H1 (cell line): ENCODE measurements around the gene CGNL1. TPM values are rescaled to one million over a fixed set of nuclear protein-coding genes. Genes with fewer than 3 reads are reported as not detected.
A peak's percentile ranks its signal among the peaks of the same experiment; 100 is the strongest.

Source experiments
- CTCF ChIA-PET: fragments of 300-600 bp; sonication (Branson Sonifier 250); formaldehyde crosslinking; loops from one replicate; lab custom pipeline; 2021; ENCODE audit not compliant: partially characterized antibody; lab: Charles Lee
- POLR2A ChIA-PET: fragments of 300-600 bp; sonication (Branson Sonifier 250); formaldehyde crosslinking; loops from one replicate; lab custom pipeline; 2021; ENCODE audit warnings: inconsistent platforms; ENCODE audit not compliant: partially characterized antibody; lab: Charles Lee
- DNase-seq, 2 experiments: peaks; one replicate each; pipeline versions ENCODE4 v3.0.0 to v3.0.0-alpha.2; 2010 to 2022; ENCODE audit warnings: low spot score in 2 of 2, low read depth in 1 of 2, mixed read lengths in 1 of 2
- FAIRE-seq: peaks from 2 replicates; lab custom pipeline; 2011; peaks lifted over from hg19 to GRCh38; lab: Jason Lieb, UNC
- H2AFZ ChIP-seq: 2 replicates; pipeline ENCODE4 v1.8.1; 2012; ENCODE audit warnings: low read length, inconsistent platforms
- H2AK5ac ChIP-seq: 2 replicates; pipeline ENCODE4 v1.6.1; 2013; ENCODE audit warnings: low read depth, low read length
- H2BK120ac ChIP-seq: replicated peaks from 2 replicates; pipeline ENCODE3; 2013; ENCODE audit warnings: low read depth, low read length, inconsistent platforms
- H2BK12ac ChIP-seq: 2 replicates; pipeline ENCODE4 v1.6.1; 2013; ENCODE audit warnings: low read depth, low read length
- H2BK15ac ChIP-seq: 2 replicates; pipeline ENCODE4 v1.6.1; 2013; ENCODE audit warnings: low read length
- H2BK20ac ChIP-seq: 2 replicates; pipeline ENCODE4 v1.6.1; 2013; ENCODE audit warnings: low read length
- H2BK5ac ChIP-seq: 2 replicates; pipeline ENCODE4 v1.6.1; 2013; ENCODE audit warnings: low read depth, low read length
- H3K14ac ChIP-seq: 2 replicates; pipeline ENCODE4 v1.6.1; 2013; ENCODE audit warnings: inconsistent platforms; ENCODE audit not compliant: insufficient read length
- H3K18ac ChIP-seq: 2 replicates; pipeline ENCODE4 v1.6.1; 2013; ENCODE audit warnings: low read length; ENCODE audit errors: extremely low read depth
- H3K23ac ChIP-seq: 2 replicates; pipeline ENCODE4 v1.6.1; 2013; ENCODE audit warnings: inconsistent platforms; ENCODE audit not compliant: insufficient read length
- H3K23me2 ChIP-seq: 2 replicates; pipeline ENCODE4 v1.6.1; 2013; ENCODE audit warnings: low read depth, low read length
- H3K27ac ChIP-seq: 2 replicates; pipeline ENCODE4 v1.6.1; 2011; ENCODE audit warnings: low read depth, low read length, inconsistent platforms
- H3K27me3 ChIP-seq, 4 experiments: replicated peaks in 1 of 4; 1 replicate in 1 of 4; 2 replicates in 3 of 4; pipeline versions ENCODE4 v1.6.1 to v1.8.1; 2011 to 2013; ENCODE audit warnings: low read length in 3 of 4, mild to moderate bottlenecking in 3 of 4, inconsistent platforms in 2 of 4, mixed read lengths in 2 of 4, moderate library complexity in 1 of 4; ENCODE audit not compliant: control insufficient read depth in 3 of 4, insufficient read depth in 3 of 4; ENCODE audit errors: extremely low read depth in 1 of 4
- H3K36me3 ChIP-seq, 4 experiments: 2 replicates each; pipeline versions ENCODE4 v1.6.1 to v1.8.1; 2011 to 2013; ENCODE audit warnings: mild to moderate bottlenecking in 4 of 4, low read length in 3 of 4, moderate library complexity in 2 of 4, control low read depth in 1 of 4, inconsistent platforms in 1 of 4; ENCODE audit not compliant: insufficient read depth in 4 of 4, control insufficient read depth in 2 of 4
- H3K4ac ChIP-seq: replicated peaks from 2 replicates; pipeline ENCODE3; 2013; ENCODE audit warnings: low read length, low read depth, mixed read lengths, inconsistent platforms; ENCODE audit not compliant: insufficient read length
- H3K4me1 ChIP-seq, 4 experiments: replicated peaks in 1 of 4; 1 replicate in 1 of 4; 2 replicates in 3 of 4; pipeline versions ENCODE4 v1.6.1 to v1.8.1; 2011 to 2013; ENCODE audit warnings: low read length in 3 of 4, inconsistent platforms in 2 of 4, mixed read lengths in 1 of 4; ENCODE audit not compliant: insufficient read depth in 4 of 4, control insufficient read depth in 3 of 4
- H3K4me2 ChIP-seq, 2 experiments: 2 replicates each; pipeline versions ENCODE4 v1.6.1 to v1.8.1; 2011 to 2013; ENCODE audit warnings: low read depth in 2 of 2, low read length in 2 of 2, control low read depth in 1 of 2, inconsistent platforms in 1 of 2, mild to moderate bottlenecking in 1 of 2; ENCODE audit not compliant: insufficient read depth in 1 of 2
- H3K4me3 ChIP-seq, 4 experiments: fragments of 200-600, 300-600 bp in 1 of 4; sonication (generic), shearing (Covaris generic), sonication (Bioruptor Twin) in 1 of 4; 2 replicates each; pipeline versions ENCODE4 v1.5.1 to v1.8.1; 2011 to 2016; ENCODE audit warnings: low read length in 4 of 4, low read depth in 3 of 4, control low read depth in 2 of 4, inconsistent platforms in 2 of 4, mild to moderate bottlenecking in 2 of 4, mixed read lengths in 1 of 4, moderate library complexity in 1 of 4; ENCODE audit not compliant: insufficient read depth in 2 of 4; ENCODE audit errors: extremely low read depth in 1 of 4
- H3K56ac ChIP-seq: replicated peaks from 2 replicates; pipeline ENCODE3; 2013; ENCODE audit warnings: low read depth, mild to moderate bottlenecking, mixed read lengths, low read length, inconsistent platforms; ENCODE audit not compliant: insufficient read length
- H3K79me1 ChIP-seq: 2 replicates; pipeline ENCODE4 v1.6.1; 2013; ENCODE audit warnings: low read depth, low read length, control low read depth
- H3K79me2 ChIP-seq, 2 experiments: 2 replicates each; pipeline versions ENCODE4 v1.6.1 to v1.8.1; 2012 to 2013; ENCODE audit warnings: low read length in 2 of 2, mild to moderate bottlenecking in 2 of 2, inconsistent platforms in 1 of 2; ENCODE audit not compliant: insufficient read depth in 2 of 2, control insufficient read depth in 1 of 2
- H3K9ac ChIP-seq, 4 experiments: replicated peaks in 1 of 4; 1 replicate in 1 of 4; 2 replicates in 3 of 4; pipeline versions ENCODE4 v1.6.1 to v1.8.1; 2011 to 2013; ENCODE audit warnings: low read depth in 3 of 4, low read length in 3 of 4, control low read depth in 2 of 4, mild to moderate bottlenecking in 2 of 4, moderate library complexity in 2 of 4, inconsistent platforms in 1 of 4; ENCODE audit errors: extremely low read depth in 1 of 4
- H3K9me3 ChIP-seq, 2 experiments: 2 replicates each; pipeline versions ENCODE4 v1.6.1 to v1.8.1; 2012 to 2013; ENCODE audit warnings: mild to moderate bottlenecking in 2 of 2, moderate library complexity in 2 of 2, control low read depth in 1 of 2, inconsistent platforms in 1 of 2, low read depth in 1 of 2, low read length in 1 of 2, mixed read lengths in 1 of 2; ENCODE audit not compliant: insufficient read depth in 2 of 2
- H4K20me1 ChIP-seq, 2 experiments: replicated peaks in 1 of 2; 2 replicates each; pipeline versions ENCODE3 to v1.8.1; 2011 to 2013; ENCODE audit warnings: inconsistent platforms in 2 of 2, low read length in 2 of 2, mild to moderate bottlenecking in 1 of 2; ENCODE audit not compliant: insufficient read depth in 2 of 2, control insufficient read depth in 1 of 2
- H4K5ac ChIP-seq: 2 replicates; pipeline ENCODE4 v1.6.1; 2013; ENCODE audit warnings: low read length, low read depth, mixed read lengths, inconsistent platforms; ENCODE audit not compliant: insufficient read length
- H4K8ac ChIP-seq: 2 replicates; pipeline ENCODE4 v1.8.0; 2013; ENCODE audit warnings: mild to moderate bottlenecking, moderate library complexity, low read length, inconsistent platforms; ENCODE audit not compliant: insufficient read depth; ENCODE audit errors: extremely low read depth
- H4K91ac ChIP-seq: replicated peaks from 2 replicates; pipeline ENCODE3; 2013; ENCODE audit warnings: low read length, mixed read lengths, inconsistent platforms; ENCODE audit not compliant: insufficient read length
- CREB1 ChIP-seq: IDR thresholded peaks from 2 replicates; pipeline ENCODE4 v1.6.1; 2012; ENCODE audit warnings: inconsistent platforms
- FOSL1 ChIP-seq: IDR thresholded peaks from 2 replicates; pipeline ENCODE4 v1.6.1; 2011; ENCODE audit warnings: mild to moderate bottlenecking, low read depth, low read length, moderate library complexity; ENCODE audit not compliant: insufficient read depth
- HDAC2 ChIP-seq, 2 experiments: fragments of 300-600 bp in 1 of 2; sonication (generic) in 1 of 2; IDR thresholded peaks; 2 replicates each; pipeline ENCODE4 v1.6.1; 2011 to 2012; ENCODE audit warnings: low read depth in 2 of 2, low read length in 2 of 2, mild to moderate bottlenecking in 2 of 2, moderate library complexity in 2 of 2, borderline replicate concordance in 1 of 2, inconsistent platforms in 1 of 2
- POU5F1 ChIP-seq: IDR thresholded peaks from 2 replicates; pipeline ENCODE4 v1.6.1; 2011; ENCODE audit warnings: low read depth, mild to moderate bottlenecking, low read length, moderate library complexity
- SRF ChIP-seq: IDR thresholded peaks from 2 replicates; pipeline ENCODE4 v1.6.1; 2011; ENCODE audit warnings: mild to moderate bottlenecking, low read depth, low read length, moderate library complexity
- TAF7 ChIP-seq: optimal IDR thresholded peaks from 2 replicates; pipeline ENCODE3; 2011; ENCODE audit warnings: low read depth, mild to moderate bottlenecking, inconsistent platforms, low read length, moderate library complexity, borderline replicate concordance
- TCF12 ChIP-seq: IDR thresholded peaks from 2 replicates; pipeline ENCODE4 v1.6.1; 2011; ENCODE audit warnings: low read depth, mild to moderate bottlenecking, low read length
- TEAD4 ChIP-seq: IDR thresholded peaks from 2 replicates; pipeline ENCODE4 v1.6.1; 2012; ENCODE audit warnings: low read depth, low read length, inconsistent platforms, mixed read lengths
- WGBS, 2 experiments: shearing (Covaris generic) in 1 of 2; methylation state at CpG; one replicate each; pipeline versions ENCODE4 v1.1.6 to v1.1.7; 2013 to 2015; ENCODE audit warnings: low lambda C conversion rate in 2 of 2, mixed read lengths in 2 of 2, inconsistent platforms in 1 of 2, low coverage in 1 of 2, missing lambda C conversion rate in 1 of 2; ENCODE audit not compliant: insufficient replicate concordance in 2 of 2, insufficient coverage in 1 of 2, insufficient read length in 1 of 2; ENCODE audit errors: extremely low coverage in 1 of 2, missing lambda C conversion rate in 1 of 2; 5-methylcytosine and 5-hydroxymethylcytosine counted together
- polyA plus RNA-seq, 7 experiments: library from polyadenylated mRNA; depleted of rRNA in 3 of 7; stranded (reverse) in 5 of 7; unstranded in 2 of 7; fragments of >200 nt in 5 of 7; fragments of 200-250 nt in 2 of 7; gene quantifications; 1 replicate in 5 of 7; 2 replicates in 1 of 7; 4 replicates in 1 of 7; pipeline versions ENCODE4 v1.2.1 to v1.2.3, GENCODE V29; 2011 to 2013; ENCODE audit warnings: missing spikeins in 2 of 7, mixed read lengths in 2 of 7
- total RNA-seq: library from RNA; stranded (reverse); fragmentation: NEBNext Ultra II Directional; extraction: Animal tissue kit (Norgen Biotek cat#: 25700); gene quantifications from 2 replicates; pipeline ENCODE4 v1.2.1, GENCODE V29; 2021
- TF ChIP-seq, protein P1 (sequence below): IDR thresholded peaks from 2 replicates; pipeline ENCODE4 v1.6.1; 2012; ENCODE audit warnings: low read length, inconsistent platforms
- TF ChIP-seq, protein P2 (sequence below), 3 experiments: IDR thresholded peaks; 1 replicate in 2 of 3; 2 replicates in 1 of 3; pipeline versions ENCODE4 v1.5.1 to v1.6.1; 2011; ENCODE audit warnings: low read length in 3 of 3, mild to moderate bottlenecking in 3 of 3, inconsistent platforms in 2 of 3, low read depth in 1 of 3, moderate library complexity in 1 of 3; ENCODE audit not compliant: insufficient read depth in 1 of 3; ENCODE audit errors: control extremely low read depth in 1 of 3

CGNL1 gene
- total and polyA plus RNA-seq, 2 of the 8 experiments (the other 6 are each of a cell fraction or from before 2014, with no cell fraction given) = 21.8 to 75.6 TPM

DNA sequence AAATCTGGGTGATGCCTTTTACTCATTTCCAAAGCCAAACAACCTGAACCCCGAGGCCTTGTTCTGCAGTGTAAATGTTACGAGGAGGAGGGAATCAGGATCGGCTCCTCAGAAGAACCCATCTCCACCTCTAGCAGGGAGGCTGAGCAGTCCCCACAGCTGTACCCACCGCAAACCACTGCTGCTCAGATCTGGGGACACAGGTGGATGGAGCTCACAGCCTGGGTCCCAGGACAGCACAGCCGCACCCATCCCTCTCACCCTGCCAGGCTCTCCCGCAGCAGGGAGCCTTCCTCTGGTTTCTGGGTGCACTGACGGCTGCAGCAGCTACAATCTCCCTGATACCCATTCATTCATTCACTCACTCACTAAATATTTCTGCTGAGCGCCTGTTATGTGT, 44.0 kb upstream of the CGNL1 start:
- Histone ChIP-seq H2AFZ (peak overlapping the region; percentile 29; the same call in 1 of the 2 replicates), H3K36me3 (no peaks in the 10 kb centered on the region), H3K9me3 (no peaks in the 10 kb centered on the region), H3K4me1 (peaks cover 0 to 4% (median 0%) of the 10 kb centered on the region in 4 experiments; a peak in 1 of 7 replicates), H4K5ac (no peak overlapping the region), H3K14ac (no peak overlapping the region), H3K4me3 (no peak overlapping the region), H3K9ac (no peak overlapping the region), H3K4me2 (no peak overlapping the region), H2AK5ac (no peak overlapping the region), H3K27ac (no peak overlapping the region), H3K56ac (no peak overlapping the region), H2BK15ac (no peak overlapping the region), H3K18ac (no peak overlapping the region), H3K27me3 (no peaks in the 10 kb centered on the region; a peak in 1 of 7 replicates), H4K20me1 (no peaks in the 10 kb centered on the region), H3K4ac (no peak overlapping the region), H2BK20ac (no peak overlapping the region), H3K23me2 (no peaks in the 10 kb centered on the region), H3K23ac (no peak overlapping the region), H3K79me2 (no peaks in the 10 kb centered on the region), H2BK120ac (no peak overlapping the region), H2BK5ac (no peak overlapping the region), H4K8ac (0 out of 2 replicates have a peak overlapping the region, but pooled peaks have one; percentile 69), H4K91ac (no peak overlapping the region), H2BK12ac (no peak overlapping the region), H3K79me1 (no peaks in the 10 kb centered on the region)
- whole genome bisulfite sequencing, 2 experiments = 94% methylated on average over 8 of the region's 8 CpGs; no CpG with 5 or more reads in 1 of the 2 experiments
- CTCF ChIA-PET = interaction anchor here (0.6 to 7.2 kb wide), 11 partner anchors 9 to 419 kb away, joined by 3 to 60 read pairs (median 5); no protein-coding TSS in a partner anchor
- FAIRE-seq (no peak), DNase-seq (no peak)
- POLR2A ChIA-PET = no interaction called here
- TF ChIP-seq TCF12 = no peak
- TF ChIP-seq POU5F1 = no peak
- TF ChIP-seq TAF7 = no peak
- no peak for TF ChIP-seq CREB1
- TF ChIP-seq FOSL1 = no peak
- TF ChIP-seq TEAD4 = no peak
- TF ChIP-seq, protein P1, sequence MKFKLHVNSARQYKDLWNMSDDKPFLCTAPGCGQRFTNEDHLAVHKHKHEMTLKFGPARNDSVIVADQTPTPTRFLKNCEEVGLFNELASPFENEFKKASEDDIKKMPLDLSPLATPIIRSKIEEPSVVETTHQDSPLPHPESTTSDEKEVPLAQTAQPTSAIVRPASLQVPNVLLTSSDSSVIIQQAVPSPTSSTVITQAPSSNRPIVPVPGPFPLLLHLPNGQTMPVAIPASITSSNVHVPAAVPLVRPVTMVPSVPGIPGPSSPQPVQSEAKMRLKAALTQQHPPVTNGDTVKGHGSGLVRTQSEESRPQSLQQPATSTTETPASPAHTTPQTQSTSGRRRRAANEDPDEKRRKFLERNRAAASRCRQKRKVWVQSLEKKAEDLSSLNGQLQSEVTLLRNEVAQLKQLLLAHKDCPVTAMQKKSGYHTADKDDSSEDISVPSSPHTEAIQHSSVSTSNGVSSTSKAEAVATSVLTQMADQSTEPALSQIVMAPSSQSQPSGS = no peak
- TF ChIP-seq, protein P2, sequence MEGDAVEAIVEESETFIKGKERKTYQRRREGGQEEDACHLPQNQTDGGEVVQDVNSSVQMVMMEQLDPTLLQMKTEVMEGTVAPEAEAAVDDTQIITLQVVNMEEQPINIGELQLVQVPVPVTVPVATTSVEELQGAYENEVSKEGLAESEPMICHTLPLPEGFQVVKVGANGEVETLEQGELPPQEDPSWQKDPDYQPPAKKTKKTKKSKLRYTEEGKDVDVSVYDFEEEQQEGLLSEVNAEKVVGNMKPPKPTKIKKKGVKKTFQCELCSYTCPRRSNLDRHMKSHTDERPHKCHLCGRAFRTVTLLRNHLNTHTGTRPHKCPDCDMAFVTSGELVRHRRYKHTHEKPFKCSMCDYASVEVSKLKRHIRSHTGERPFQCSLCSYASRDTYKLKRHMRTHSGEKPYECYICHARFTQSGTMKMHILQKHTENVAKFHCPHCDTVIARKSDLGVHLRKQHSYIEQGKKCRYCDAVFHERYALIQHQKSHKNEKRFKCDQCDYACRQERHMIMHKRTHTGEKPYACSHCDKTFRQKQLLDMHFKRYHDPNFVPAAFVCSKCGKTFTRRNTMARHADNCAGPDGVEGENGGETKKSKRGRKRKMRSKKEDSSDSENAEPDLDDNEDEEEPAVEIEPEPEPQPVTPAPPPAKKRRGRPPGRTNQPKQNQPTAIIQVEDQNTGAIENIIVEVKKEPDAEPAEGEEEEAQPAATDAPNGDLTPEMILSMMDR (IDR thresholded peaks at IDR 0.05; ENCODE audit: control extremely low read depth in 1 of 3, insufficient read depth in 1 of 3, low read depth in 1 of 3, low read length in 3 of 3) = no peak
- no peak for TF ChIP-seq SRF
- TF ChIP-seq HDAC2 (IDR thresholded peaks at IDR 0.05; ENCODE audit: borderline replicate concordance in 1 of 2, low read depth in 2 of 2, low read length in 2 of 2) = no peak
